Measurements from ENCODE around the gene OR2T35. TPM values are rescaled to one million over a fixed set of nuclear protein-coding genes. Genes with fewer than 3 reads are reported as not detected.

The OR2T35 gene
- total and polyA plus RNA-seq, 12 donors, result not detected

- Histone ChIP-seq H3K36me3 (replicated peaks in 1 of 2) (no peaks in the 10 kb centered on the region), H3K9me3 (replicated peaks in 1 of 3) (no peaks in the 10 kb centered on the region), H3K27me3 (peaks cover 4% of the 10 kb centered on the region), H3K4me3 (no peak overlapping the region), H3K4me1 (replicated peaks in 1 of 2) (no peaks in the 10 kb centered on the region), H3K27ac (no peak overlapping the region)
- intact Hi-C loops (cut with DNase I), result no loop called here
- 63 to 86% (median 78%) methylated on average over 4 of the region's 4 CpGs for WGBS, 4 donors
- no peak for DNase-seq
- TF ChIP-seq, protein P1, sequence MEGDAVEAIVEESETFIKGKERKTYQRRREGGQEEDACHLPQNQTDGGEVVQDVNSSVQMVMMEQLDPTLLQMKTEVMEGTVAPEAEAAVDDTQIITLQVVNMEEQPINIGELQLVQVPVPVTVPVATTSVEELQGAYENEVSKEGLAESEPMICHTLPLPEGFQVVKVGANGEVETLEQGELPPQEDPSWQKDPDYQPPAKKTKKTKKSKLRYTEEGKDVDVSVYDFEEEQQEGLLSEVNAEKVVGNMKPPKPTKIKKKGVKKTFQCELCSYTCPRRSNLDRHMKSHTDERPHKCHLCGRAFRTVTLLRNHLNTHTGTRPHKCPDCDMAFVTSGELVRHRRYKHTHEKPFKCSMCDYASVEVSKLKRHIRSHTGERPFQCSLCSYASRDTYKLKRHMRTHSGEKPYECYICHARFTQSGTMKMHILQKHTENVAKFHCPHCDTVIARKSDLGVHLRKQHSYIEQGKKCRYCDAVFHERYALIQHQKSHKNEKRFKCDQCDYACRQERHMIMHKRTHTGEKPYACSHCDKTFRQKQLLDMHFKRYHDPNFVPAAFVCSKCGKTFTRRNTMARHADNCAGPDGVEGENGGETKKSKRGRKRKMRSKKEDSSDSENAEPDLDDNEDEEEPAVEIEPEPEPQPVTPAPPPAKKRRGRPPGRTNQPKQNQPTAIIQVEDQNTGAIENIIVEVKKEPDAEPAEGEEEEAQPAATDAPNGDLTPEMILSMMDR (IDR thresholded peaks at IDR 0.05), result no peak
- TF ChIP-seq POLR2A (IDR thresholded peaks at IDR 0.05), result no peak
These were observed 33.1 kb downstream of the OR2T35 start for GRCh38 chr1:248611883-248612414.

GRCh38 chr1:248610301-248610700 lies 34.8 kb downstream of the OR2T35 start:
- intact Hi-C loops (cut with DNase I), result no loop called here
- Histone ChIP-seq H3K4me1 (replicated peaks in 1 of 2) (no peaks in the 10 kb centered on the region), H3K27ac (no peak overlapping the region), H3K27me3 (peaks cover 4% of the 10 kb centered on the region), H3K4me3 (no peak overlapping the region), H3K9me3 (replicated peaks in 1 of 3) (no peaks in the 10 kb centered on the region), H3K36me3 (replicated peaks in 1 of 2) (no peaks in the 10 kb centered on the region)
- DNase-seq, result no peak
- WGBS, 4 donors, result 41 to 51% (median 50%) methylated on average over 3 of the region's 3 CpGs
- no peak for TF ChIP-seq POLR2A (IDR thresholded peaks at IDR 0.05)
- TF ChIP-seq, protein P1 (IDR thresholded peaks at IDR 0.05), result no peak

DNA sequence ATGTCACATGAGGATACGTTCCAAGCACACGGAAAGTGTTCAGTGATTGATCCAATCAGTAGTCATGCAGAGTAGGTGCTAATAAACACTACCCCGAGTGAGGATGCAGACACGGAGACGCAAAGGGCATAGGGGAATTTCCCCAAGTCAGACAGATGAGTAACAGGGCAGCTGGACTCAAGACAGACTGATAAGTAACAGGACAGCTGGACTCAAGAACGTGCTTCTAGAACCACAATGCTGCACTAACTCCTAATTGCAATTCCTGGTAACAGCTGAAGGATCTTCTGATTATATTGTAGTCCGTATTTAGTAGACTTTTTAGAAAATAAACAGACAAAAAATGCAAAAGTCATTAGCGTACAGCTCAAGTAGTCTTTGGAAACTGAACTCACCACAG lies 45.7 kb downstream of the OR2T35 start:
- Histone ChIP-seq H3K4me3 (no peak overlapping the region), H3K4me1 (replicated peaks in 1 of 2) (no peaks in the 10 kb centered on the region), H3K9me3 (replicated peaks in 1 of 3) (no peaks in the 10 kb centered on the region), H3K36me3 (replicated peaks in 1 of 2) (no peaks in the 10 kb centered on the region), H3K27me3 (no peaks in the 10 kb centered on the region), H3K27ac (no peak overlapping the region)
- WGBS, 4 donors, result 68 to 78% (median 71%) methylated on average over 8 of the region's 8 CpGs
- intact Hi-C loops (cut with DNase I), result no loop called here
- no peak for DNase-seq
- no peak for TF ChIP-seq POLR2A (IDR thresholded peaks at IDR 0.05)
- TF ChIP-seq, protein P1 (IDR thresholded peaks at IDR 0.05), result no peak

DNA sequence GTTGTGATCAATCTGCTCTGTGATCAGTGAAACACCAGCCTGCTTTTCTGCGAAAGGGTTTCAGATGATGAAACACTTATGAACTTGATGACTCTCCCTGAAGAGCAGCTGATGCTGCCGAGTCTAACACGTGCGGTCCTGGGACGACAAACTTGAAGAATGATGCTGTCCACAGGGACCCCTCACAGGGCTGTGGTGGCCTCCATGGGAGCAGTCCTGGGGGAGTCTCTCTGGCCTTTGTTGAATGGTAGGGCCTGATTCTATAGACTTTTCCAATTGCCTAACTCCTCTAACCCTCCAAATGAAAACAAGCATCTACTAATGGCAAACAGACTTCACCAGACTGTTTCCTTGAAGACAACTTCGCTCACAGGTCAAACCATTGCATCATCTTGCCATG lies 47.5 kb downstream of the OR2T35 start, which contains the start of gene OR2T10:
TSS of gene OR2T10 (minus strand) at position 112 of the 400 bp plus-strand sequence. CDS start 3,932 bp downstream, outside the sequence.
- Histone ChIP-seq H3K27ac (no peak within 1 kb of the TSS), H3K36me3 (replicated peaks in 1 of 2) (no peaks in the 10 kb centered on the region), H3K9me3 (replicated peaks in 1 of 3) (no peaks in the 10 kb centered on the region), H3K4me3 (no peak within 1 kb of the TSS), H3K4me1 (replicated peaks in 1 of 2) (no peaks in the 10 kb centered on the region), H3K27me3 (no peaks in the 10 kb centered on the region)
- DNase-seq, result no peak
- 69 to 79% (median 74%) methylated on average over 4 to 6 of the region's 6 CpGs for WGBS, 4 donors
- intact Hi-C loops (cut with DNase I), result no loop called here
- TF ChIP-seq, protein P1 (IDR thresholded peaks at IDR 0.05), result no peak
- TF ChIP-seq POLR2A (IDR thresholded peaks at IDR 0.05), result no peak

Measured in adrenal gland (tissue), 12 donors.